ENCODE measurements around the gene FBXL7. TPM values are rescaled to one million over a fixed set of nuclear protein-coding genes. Genes with fewer than 3 reads are reported as not detected.

FBXL7 gene
- total and polyA plus RNA-seq, 12 donors, result 8.7 to 33.4 (median 23.5) TPM

GRCh38 chr5:15618938-15619337 is 119.0 kb downstream of the FBXL7 start:
- Histone ChIP-seq H3K4me3 (no peak overlapping the region), H3K27ac (no peak overlapping the region), H3K9me3 (no peaks in the 10 kb centered on the region), H3K27me3 (no peaks in the 10 kb centered on the region), H3K4me1 (peaks cover 0 to 38% (median 18%) of the 10 kb centered on the region in 9 donors), H3K36me3 (peaks cover 0 to 13% (median 0%) of the 10 kb centered on the region in 9 donors)
- 93 to 96% methylated on average over 10 of the region's 10 CpGs for WGBS, 2 donors
- no peak for ATAC-seq
- intact Hi-C loops (cut with DNase I), result no loop called here
- no peak for DNase-seq
- TF ChIP-seq, protein P1, sequence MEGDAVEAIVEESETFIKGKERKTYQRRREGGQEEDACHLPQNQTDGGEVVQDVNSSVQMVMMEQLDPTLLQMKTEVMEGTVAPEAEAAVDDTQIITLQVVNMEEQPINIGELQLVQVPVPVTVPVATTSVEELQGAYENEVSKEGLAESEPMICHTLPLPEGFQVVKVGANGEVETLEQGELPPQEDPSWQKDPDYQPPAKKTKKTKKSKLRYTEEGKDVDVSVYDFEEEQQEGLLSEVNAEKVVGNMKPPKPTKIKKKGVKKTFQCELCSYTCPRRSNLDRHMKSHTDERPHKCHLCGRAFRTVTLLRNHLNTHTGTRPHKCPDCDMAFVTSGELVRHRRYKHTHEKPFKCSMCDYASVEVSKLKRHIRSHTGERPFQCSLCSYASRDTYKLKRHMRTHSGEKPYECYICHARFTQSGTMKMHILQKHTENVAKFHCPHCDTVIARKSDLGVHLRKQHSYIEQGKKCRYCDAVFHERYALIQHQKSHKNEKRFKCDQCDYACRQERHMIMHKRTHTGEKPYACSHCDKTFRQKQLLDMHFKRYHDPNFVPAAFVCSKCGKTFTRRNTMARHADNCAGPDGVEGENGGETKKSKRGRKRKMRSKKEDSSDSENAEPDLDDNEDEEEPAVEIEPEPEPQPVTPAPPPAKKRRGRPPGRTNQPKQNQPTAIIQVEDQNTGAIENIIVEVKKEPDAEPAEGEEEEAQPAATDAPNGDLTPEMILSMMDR (IDR thresholded peaks at IDR 0.05), result no peak

DNA sequence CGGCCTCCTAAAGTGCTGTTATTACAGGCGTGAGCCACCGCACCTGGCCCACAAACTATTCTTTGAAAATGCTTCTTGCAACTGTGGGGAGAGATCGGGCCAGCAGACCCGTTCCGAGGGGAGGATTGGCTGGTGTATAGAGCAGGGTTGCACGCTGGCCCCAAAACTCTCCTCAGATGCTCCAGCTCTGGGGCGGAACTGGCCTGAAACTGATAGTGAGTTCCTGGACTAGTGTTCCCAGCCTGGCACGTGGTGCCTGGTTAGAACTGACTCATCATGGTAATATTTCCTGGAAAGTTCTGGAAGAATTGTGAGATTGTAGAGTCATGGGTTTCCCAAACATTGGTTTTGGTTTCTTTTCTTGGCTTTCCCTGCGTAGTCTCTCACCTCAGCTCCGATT is 120.5 kb downstream of the FBXL7 start:
- WGBS, 2 donors, result 89 to 91% methylated on average over 11 of the region's 11 CpGs
- H3K4me3 ChIP-seq, result no peak overlapping the region
- TF ChIP-seq, protein P1 (IDR thresholded peaks at IDR 0.05), result no peak
- peaks cover 0 to 53% (median 21%) of the 10 kb centered on the region in 9 donors for H3K4me1 ChIP-seq
- intact Hi-C loops (cut with DNase I), result loop anchor here in 1 of 10 donors (10.0 kb wide), 1 partner anchor 116 kb away; the partner anchor contains the start of gene FBXL7
- H3K27me3 ChIP-seq, result no peaks in the 10 kb centered on the region
- peak overlapping the region in 2 of 10 donors; percentile 17 to 56 for H3K27ac ChIP-seq
- peaks cover 0 to 13% (median 0%) of the 10 kb centered on the region in 9 donors for H3K36me3 ChIP-seq
- no peak for DNase-seq
- H3K9me3 ChIP-seq, result no peaks in the 10 kb centered on the region
- ATAC-seq, result peak in 7 of 8 donors; percentile 20 to 75 (median 48)

- DNase-seq, result no peak
- H3K4me3 ChIP-seq, result no peak overlapping the region
- TF ChIP-seq, protein P1 (IDR thresholded peaks at IDR 0.05), result no peak
Observed at GRCh38 chr5:15621094-15621493, 121.1 kb downstream of the FBXL7 start.

GRCh38 chr5:15623794-15624193 is 123.8 kb downstream of the FBXL7 start:
- Histone ChIP-seq H3K4me1 (peaks cover 0 to 63% (median 29%) of the 10 kb centered on the region in 9 donors), H3K9me3 (no peaks in the 10 kb centered on the region), H3K27me3 (no peaks in the 10 kb centered on the region), H3K27ac (no peak overlapping the region), H3K4me3 (no peak overlapping the region), H3K36me3 (peaks cover 0 to 11% (median 0%) of the 10 kb centered on the region in 9 donors)
- DNase-seq, result no peak
- WGBS, 2 donors, result 98 to 100% methylated on average over 2 of the region's 2 CpGs
- TF ChIP-seq, protein P1 (IDR thresholded peaks at IDR 0.05), result no peak
- ATAC-seq, result no peak
- intact Hi-C loops (cut with DNase I), result loop anchor here in 1 of 10 donors (10.0 kb wide), 1 partner anchor 119 kb away; the partner anchor contains the start of gene FBXL7

More at GRCh38 chr5:15621094-15621493, 121.1 kb downstream of the FBXL7 start:
- intact Hi-C loops (cut with DNase I), result loop anchor here in 1 of 10 donors (10.0 kb wide), 1 partner anchor 116 kb away; the partner anchor contains the start of gene FBXL7
- ATAC-seq, result no peak
- peaks cover 0 to 13% (median 0%) of the 10 kb centered on the region in 9 donors for H3K36me3 ChIP-seq
- WGBS, 2 donors, result 0 to 22% methylated on average over 1 of the region's 1 CpG
- no peaks in the 10 kb centered on the region for H3K9me3 ChIP-seq
- H3K27ac ChIP-seq, result peak overlapping the region in 3 of 10 donors; percentile 2 to 56 (median 17)
- H3K27me3 ChIP-seq, result no peaks in the 10 kb centered on the region
- H3K4me1 ChIP-seq, result peaks cover 0 to 56% (median 21%) of the 10 kb centered on the region in 9 donors

Measured in heart right ventricle (tissue), 16 donors.